Tibial nerve (tissue), 4 donors: ENCODE results near the gene GDI1. TPM values are rescaled to one million over a fixed set of nuclear protein-coding genes. Genes with fewer than 3 reads are reported as not detected.

ENCODE experiments used
- DNase-seq, 2 donors: peaks; one replicate each; pipeline ENCODE4 v3.0.0-alpha.2; 2019; ENCODE audit warnings: low spot score in 2 of 2
- H3K27ac ChIP-seq, 4 donors: fragments of 200-600 bp; sonication (generic) in 3 of 4; one replicate each; pipeline ENCODE4 v1.5.1; 2017 to 2019; ENCODE audit warnings: mild to moderate bottlenecking in 1 of 4
- H3K27me3 ChIP-seq, 2 donors: fragments of 200-600 bp; sonication (generic) in 1 of 2; one replicate each; pipeline versions ENCODE4 v1.5.1 to v1.6.0; 2017 to 2019
- H3K36me3 ChIP-seq, 3 donors: fragments of 200-600 bp; sonication (generic); one replicate each; pipeline ENCODE4 v1.5.1; 2018 to 2019
- H3K4me1 ChIP-seq, 4 donors: fragments of 200-600 bp; sonication (generic) in 3 of 4; one replicate each; pipeline ENCODE4 v1.5.1; 2017 to 2019
- H3K4me3 ChIP-seq, 4 donors: fragments of 200-600 bp; sonication (generic) in 3 of 4; one replicate each; pipeline ENCODE4 v1.5.1; 2017 to 2019; ENCODE audit warnings: mild to moderate bottlenecking in 1 of 4, moderate library complexity in 1 of 4
- H3K9me3 ChIP-seq, 4 donors: fragments of 200-600 bp; sonication (generic) in 3 of 4; one replicate each; pipeline ENCODE4 v1.5.1; 2017 to 2019
- CTCF ChIP-seq, 5 experiments: fragments of 200-600 bp in 3 of 5; fragments of 450-650 bp in 2 of 5; sonication (generic) in 3 of 5; IDR thresholded peaks; one replicate each; pipeline ENCODE4 v1.5.1; 2016 to 2019; ENCODE audit warnings: antibody characterized with exemption in 5 of 5, mild to moderate bottlenecking in 3 of 5, moderate library complexity in 2 of 5
- EP300 ChIP-seq, 2 donors: sonication (generic); formaldehyde crosslinking; IDR thresholded peaks; one replicate each; pipeline ENCODE4 v1.6.1; 2017; ENCODE audit warnings: antibody characterized with exemption in 2 of 2, mild to moderate bottlenecking in 1 of 2
- POLR2A ChIP-seq, 2 donors: fragments of 450-650 bp; IDR thresholded peaks; one replicate each; pipeline ENCODE4 v1.6.1; 2017; ENCODE audit warnings: antibody characterized with exemption in 2 of 2, mild to moderate bottlenecking in 2 of 2, moderate library complexity in 2 of 2
- WGBS, 2 donors: methylation state at CpG; one replicate each; pipeline ENCODE4 v1.1.5; 2018; 5-methylcytosine and 5-hydroxymethylcytosine counted together
- total RNA-seq, 4 donors: library from RNA; depleted of rRNA; stranded (reverse); fragments of >200 nt; gene quantifications; one replicate each; pipeline ENCODE4 v1.1.0, GENCODE V29; 2016

The GDI1 gene
- total RNA-seq, 4 donors from 2014 or later = 114 to 179 (median 152) TPM

- no peaks in the 10 kb centered on the region for H3K4me1 ChIP-seq
- H3K36me3 ChIP-seq = peaks cover 0 to 33% (median 0%) of the 10 kb centered on the region in 3 donors
- H3K27ac ChIP-seq = peak overlapping the region in 2 of 4 donors; percentile 50 to 54
- TF ChIP-seq EP300 (IDR thresholded peaks at IDR 0.05) = no peak
- TF ChIP-seq CTCF (IDR thresholded peaks at IDR 0.05) = peak in 2 of 5 experiments; percentile 19 to 32
- 55 to 77% methylated on average over 9 of the region's 9 CpGs for WGBS, 2 donors
- H3K4me3 ChIP-seq = no peak overlapping the region
- no peaks in the 10 kb centered on the region for H3K9me3 ChIP-seq
- H3K27me3 ChIP-seq = no peaks in the 10 kb centered on the region
- DNase-seq = no peak
Observed at GRCh38 chrX:154452823-154453222, 15.9 kb downstream of the GDI1 start.

- Histone ChIP-seq H3K36me3 (no peaks in the 10 kb centered on the region), H3K4me3 (peak overlapping the region in 3 of 4 donors; percentile 42 to 72 (median 62)), H3K4me1 (peaks cover 0 to 30% (median 4%) of the 10 kb centered on the region in 4 donors), H3K27ac (peak overlapping the region; percentile 45 to 87 (median 74)), H3K27me3 (no peaks in the 10 kb centered on the region), H3K9me3 (no peaks in the 10 kb centered on the region)
- no peak for DNase-seq
- WGBS, 2 donors = 8 to 29% methylated on average over 32 to 60 of the region's 65 CpGs
- TF ChIP-seq POLR2A (IDR thresholded peaks at IDR 0.05) = no peak
Observed at GRCh38 chrX:154457491-154458115, 20.6 kb downstream of the GDI1 start.

GRCh38 chrX:154458116-154458953, 21.4 kb downstream of the GDI1 start, which contains the start of gene PLXNA3:
Gene PLXNA3 (plus strand): TSS chrX:154458281. CDS start chrX:154460184, 1,903 bp downstream.
- TF ChIP-seq CTCF (IDR thresholded peaks at IDR 0.05) (no peak), EP300 (IDR thresholded peaks at IDR 0.05) (no peak), POLR2A (IDR thresholded peaks at IDR 0.05) (peak; percentile 60 to 86)
- H3K4me1 ChIP-seq = peaks cover 0 to 30% (median 4%) of the 10 kb centered on the region in 4 donors
- no peaks in the 10 kb centered on the region for H3K27me3 ChIP-seq
- H3K9me3 ChIP-seq = no peaks in the 10 kb centered on the region
- H3K4me3 ChIP-seq = peak within 1 kb of the TSS; percentile 62 to 72 (median 65)
- H3K36me3 ChIP-seq = no peaks in the 10 kb centered on the region
- no peak for DNase-seq
- H3K27ac ChIP-seq = peak within 1 kb of the TSS; percentile 45 to 87 (median 81)
- WGBS, 2 donors = 6 to 44% methylated on average over 3 to 44 of the region's 88 CpGs

GRCh38 chrX:154458954-154459778, 22.2 kb downstream of the GDI1 start:
- H3K27me3 ChIP-seq = no peaks in the 10 kb centered on the region
- no peak for DNase-seq
- peak overlapping the region; percentile 62 to 72 (median 65) for H3K4me3 ChIP-seq
- H3K36me3 ChIP-seq = peaks cover 0 to 8% (median 0%) of the 10 kb centered on the region in 3 donors
- TF ChIP-seq EP300 (IDR thresholded peaks at IDR 0.05) = no peak
- TF ChIP-seq POLR2A (IDR thresholded peaks at IDR 0.05) = no peak
- no peak for TF ChIP-seq CTCF (IDR thresholded peaks at IDR 0.05)
- 0 to 54% methylated on average over 1 to 13 of the region's 15 CpGs for WGBS, 2 donors
- peak overlapping the region; percentile 45 to 87 (median 81) for H3K27ac ChIP-seq
- peaks cover 0 to 30% (median 4%) of the 10 kb centered on the region in 4 donors for H3K4me1 ChIP-seq
- H3K9me3 ChIP-seq = no peaks in the 10 kb centered on the region

- Histone ChIP-seq H3K9me3 (no peaks in the 10 kb centered on the region), H3K27me3 (no peaks in the 10 kb centered on the region), H3K4me1 (peaks cover 0 to 30% (median 4%) of the 10 kb centered on the region in 4 donors), H3K36me3 (peaks cover 0 to 14% (median 0%) of the 10 kb centered on the region in 3 donors), H3K4me3 (peak overlapping the region in 2 of 4 donors; percentile 65 to 72), H3K27ac (peak overlapping the region in 3 of 4 donors; percentile 78 to 87 (median 84))
- WGBS, 2 donors = 25 to 70% methylated on average over 4 to 14 of the region's 14 CpGs
- DNase-seq = no peak
- no peak for TF ChIP-seq CTCF (IDR thresholded peaks at IDR 0.05)
- TF ChIP-seq POLR2A (IDR thresholded peaks at IDR 0.05) = no peak
- TF ChIP-seq EP300 (IDR thresholded peaks at IDR 0.05) = no peak
Observed at GRCh38 chrX:154459832-154460231, 22.9 kb downstream of the GDI1 start.
